HUES64 (cell line): ENCODE results near the gene WDFY2.
"Not testable (repeated sequence)": the region's sequence is repeated elsewhere in the genome, so short reads cannot be mapped to it uniquely, and the experiment has no call there.

Experiments
- H3K27ac ChIP-seq: 2 replicates; pipeline ENCODE4 v1.7.0; 2013; ENCODE audit warnings: low read depth, low read length, inconsistent platforms
- H3K27me3 ChIP-seq: 2 replicates; pipeline ENCODE4 v1.6.1; 2013; ENCODE audit warnings: mild to moderate bottlenecking, low read length; ENCODE audit not compliant: insufficient read depth
- H3K36me3 ChIP-seq: 2 replicates; pipeline ENCODE4 v1.6.1; 2013; ENCODE audit warnings: mild to moderate bottlenecking, low read length; ENCODE audit not compliant: insufficient read depth
- H3K4me1 ChIP-seq: 2 replicates; pipeline ENCODE4 v1.6.1; 2013; ENCODE audit warnings: mild to moderate bottlenecking, low read length, moderate library complexity; ENCODE audit not compliant: insufficient read depth
- H3K4me3 ChIP-seq: 2 replicates; pipeline ENCODE4 v1.5.1; 2013; ENCODE audit warnings: mild to moderate bottlenecking, low read length, moderate library complexity
- H3K9ac ChIP-seq: 2 replicates; pipeline ENCODE4 v1.6.1; 2013; ENCODE audit warnings: mild to moderate bottlenecking, low read depth, low read length
- H3K9me3 ChIP-seq: 2 replicates; pipeline ENCODE4 v1.6.1; 2013; ENCODE audit warnings: low read depth, low read length; ENCODE audit not compliant: insufficient read depth
- WGBS: fragments of 150-250, 120-280 bp; methylation state at CpG from one replicate; pipeline ENCODE4 v1.1.7; 2013; ENCODE audit warnings: missing lambda C conversion rate; 5-methylcytosine and 5-hydroxymethylcytosine counted together

The WDFY2 gene

GRCh38 chr13:51637852-51638215, 53.6 kb downstream of the WDFY2 start:
- H3K4me3 ChIP-seq = no peak overlapping the region; the same call in 1 of the 2 replicates
- H3K9me3 ChIP-seq = no peaks in the 10 kb centered on the region
- H3K4me1 ChIP-seq = peaks cover 58% of the 10 kb centered on the region
- WGBS = 56% methylated on average over 4 of the region's 4 CpGs
- H3K27me3 ChIP-seq = no peaks in the 10 kb centered on the region
- no peaks in the 10 kb centered on the region for H3K36me3 ChIP-seq
- H3K27ac ChIP-seq = peak overlapping the region; percentile 50; the same call in 1 of the 2 replicates
- H3K9ac ChIP-seq = no peak overlapping the region

- WGBS = 51% methylated on average over 5 of the region's 7 CpGs
Observed at GRCh38 chr13:51638216-51638871, 54.1 kb downstream of the WDFY2 start.

GRCh38 chr13:51639171-51639570, 54.9 kb downstream of the WDFY2 start:
- no peaks in the 10 kb centered on the region for H3K9me3 ChIP-seq
- no peaks in the 10 kb centered on the region for H3K36me3 ChIP-seq
- no CpG with 5 or more reads among the region's 1 CpG for WGBS
- no peaks in the 10 kb centered on the region for H3K27me3 ChIP-seq
- peaks cover 60% of the 10 kb centered on the region for H3K4me1 ChIP-seq
- H3K4me3 ChIP-seq = no peak overlapping the region
- no peak overlapping the region for H3K27ac ChIP-seq
- no peak overlapping the region for H3K9ac ChIP-seq

More at GRCh38 chr13:51638216-51638871, 54.1 kb downstream of the WDFY2 start:
- H3K36me3 ChIP-seq = no peaks in the 10 kb centered on the region
- H3K27ac ChIP-seq = peak overlapping the region; percentile 50; the same call in 1 of the 2 replicates
- no peak overlapping the region; the same call in 1 of the 2 replicates for H3K4me3 ChIP-seq
- peaks cover 58% of the 10 kb centered on the region for H3K4me1 ChIP-seq
- H3K9me3 ChIP-seq = no peaks in the 10 kb centered on the region
- no peaks in the 10 kb centered on the region for H3K27me3 ChIP-seq
- H3K9ac ChIP-seq = no peak overlapping the region

- peaks cover 68% of the 10 kb centered on the region for H3K4me1 ChIP-seq
- H3K9me3 ChIP-seq, H3K27me3 ChIP-seq, H3K9ac ChIP-seq, H3K4me3 ChIP-seq, H3K27ac ChIP-seq, H3K36me3 ChIP-seq: not testable (repeated sequence)
- 95% methylated on average over 5 of the region's 5 CpGs for WGBS
Observed at GRCh38 chr13:51640696-51641095, 56.4 kb downstream of the WDFY2 start.

- 88% methylated on average over 3 of the region's 3 CpGs for WGBS
- Histone ChIP-seq H3K4me3 (no peak overlapping the region), H3K9me3 (no peaks in the 10 kb centered on the region), H3K27ac (peak overlapping the region; percentile 85), H3K27me3 (no peaks in the 10 kb centered on the region), H3K9ac (peak overlapping the region; percentile 55; the same call in 1 of the 2 replicates), H3K36me3 (no peaks in the 10 kb centered on the region), H3K4me1 (peaks cover 63% of the 10 kb centered on the region)
Observed at GRCh38 chr13:51643105-51643881, 59.0 kb downstream of the WDFY2 start.

- peak overlapping the region; percentile 55; the same call in 1 of the 2 replicates for H3K9ac ChIP-seq
- H3K27ac ChIP-seq = peak overlapping the region; percentile 85
- peaks cover 57% of the 10 kb centered on the region for H3K4me1 ChIP-seq
- no peaks in the 10 kb centered on the region for H3K36me3 ChIP-seq
- H3K9me3 ChIP-seq = no peaks in the 10 kb centered on the region
- 0 out of 2 replicates have a peak overlapping the region, but pooled peaks have one; percentile 5 for H3K4me3 ChIP-seq
- H3K27me3 ChIP-seq = no peaks in the 10 kb centered on the region
- WGBS = 81% methylated on average over 1 of the region's 1 CpG
Observed at GRCh38 chr13:51643882-51644281, 59.6 kb downstream of the WDFY2 start.

GRCh38 chr13:51644654-51645053, 60.4 kb downstream of the WDFY2 start:
- Histone ChIP-seq H3K4me1 (peaks cover 49% of the 10 kb centered on the region), H3K4me3 (no peak overlapping the region), H3K27me3 (no peaks in the 10 kb centered on the region), H3K27ac (peak overlapping the region; percentile 85), H3K9ac (peak overlapping the region; percentile 55), H3K36me3 (no peaks in the 10 kb centered on the region), H3K9me3 (no peaks in the 10 kb centered on the region)
- 73% methylated on average over 1 of the region's 1 CpG for WGBS

GRCh38 chr13:51645154-51645650, 60.9 kb downstream of the WDFY2 start:
- 62% methylated on average over 4 of the region's 4 CpGs for WGBS
- H3K4me3 ChIP-seq = no peak overlapping the region
- H3K9me3 ChIP-seq = no peaks in the 10 kb centered on the region
- H3K4me1 ChIP-seq = peaks cover 49% of the 10 kb centered on the region
- H3K27ac ChIP-seq = peak overlapping the region; percentile 85
- no peaks in the 10 kb centered on the region for H3K36me3 ChIP-seq
- peak overlapping the region; percentile 55 for H3K9ac ChIP-seq
- no peaks in the 10 kb centered on the region for H3K27me3 ChIP-seq

GRCh38 chr13:51645761-51646670, 61.8 kb downstream of the WDFY2 start:
- H3K9ac ChIP-seq = peak overlapping the region; percentile 55
- no peaks in the 10 kb centered on the region for H3K36me3 ChIP-seq
- no peaks in the 10 kb centered on the region for H3K27me3 ChIP-seq
- H3K27ac ChIP-seq = peak overlapping the region; percentile 85
- peaks cover 49% of the 10 kb centered on the region for H3K4me1 ChIP-seq
- H3K4me3 ChIP-seq = no peak overlapping the region
- WGBS = 63% methylated on average over 10 of the region's 10 CpGs
- H3K9me3 ChIP-seq = no peaks in the 10 kb centered on the region

GRCh38 chr13:51647067-51647466, 62.8 kb downstream of the WDFY2 start:
- Histone ChIP-seq H3K36me3 (no peaks in the 10 kb centered on the region), H3K9ac (no peak overlapping the region), H3K4me3 (no peak overlapping the region), H3K27me3 (no peaks in the 10 kb centered on the region), H3K9me3 (no peaks in the 10 kb centered on the region), H3K27ac (peak overlapping the region; percentile 72; the same call in 1 of the 2 replicates), H3K4me1 (peaks cover 49% of the 10 kb centered on the region)
- 93% methylated on average over 2 of the region's 4 CpGs for WGBS
